H1 (cell line): Measurements from ENCODE around the gene ADCK1. TPM values are rescaled to one million over a fixed set of nuclear protein-coding genes. Genes with fewer than 3 reads are reported as not detected.

Source experiments
- CTCF ChIA-PET: fragments of 300-600 bp; sonication (Branson Sonifier 250); formaldehyde crosslinking; loops from one replicate; lab custom pipeline; 2021; ENCODE audit not compliant: partially characterized antibody; lab: Charles Lee
- POLR2A ChIA-PET: fragments of 300-600 bp; sonication (Branson Sonifier 250); formaldehyde crosslinking; loops from one replicate; lab custom pipeline; 2021; ENCODE audit warnings: inconsistent platforms; ENCODE audit not compliant: partially characterized antibody; lab: Charles Lee
- DNase-seq, 2 experiments: peaks; one replicate each; pipeline versions ENCODE4 v3.0.0 to v3.0.0-alpha.2; 2010 to 2022; ENCODE audit warnings: low spot score in 2 of 2, low read depth in 1 of 2, mixed read lengths in 1 of 2
- FAIRE-seq: peaks from 2 replicates; lab custom pipeline; 2011; peaks lifted over from hg19 to GRCh38; lab: Jason Lieb, UNC
- H2AFZ ChIP-seq: 2 replicates; pipeline ENCODE4 v1.8.1; 2012; ENCODE audit warnings: low read length, inconsistent platforms
- H2AK5ac ChIP-seq: 2 replicates; pipeline ENCODE4 v1.6.1; 2013; ENCODE audit warnings: low read depth, low read length
- H2BK120ac ChIP-seq: replicated peaks from 2 replicates; pipeline ENCODE3; 2013; ENCODE audit warnings: low read depth, low read length, inconsistent platforms
- H2BK12ac ChIP-seq: 2 replicates; pipeline ENCODE4 v1.6.1; 2013; ENCODE audit warnings: low read depth, low read length
- H2BK15ac ChIP-seq: 2 replicates; pipeline ENCODE4 v1.6.1; 2013; ENCODE audit warnings: low read length
- H2BK20ac ChIP-seq: 2 replicates; pipeline ENCODE4 v1.6.1; 2013; ENCODE audit warnings: low read length
- H2BK5ac ChIP-seq: 2 replicates; pipeline ENCODE4 v1.6.1; 2013; ENCODE audit warnings: low read depth, low read length
- H3K14ac ChIP-seq: 2 replicates; pipeline ENCODE4 v1.6.1; 2013; ENCODE audit warnings: inconsistent platforms; ENCODE audit not compliant: insufficient read length
- H3K18ac ChIP-seq: 2 replicates; pipeline ENCODE4 v1.6.1; 2013; ENCODE audit warnings: low read length; ENCODE audit errors: extremely low read depth
- H3K23ac ChIP-seq: 2 replicates; pipeline ENCODE4 v1.6.1; 2013; ENCODE audit warnings: inconsistent platforms; ENCODE audit not compliant: insufficient read length
- H3K23me2 ChIP-seq: 2 replicates; pipeline ENCODE4 v1.6.1; 2013; ENCODE audit warnings: low read depth, low read length
- H3K27ac ChIP-seq: 2 replicates; pipeline ENCODE4 v1.6.1; 2011; ENCODE audit warnings: low read depth, low read length, inconsistent platforms
- H3K27me3 ChIP-seq, 4 experiments: replicated peaks in 1 of 4; 1 replicate in 1 of 4; 2 replicates in 3 of 4; pipeline versions ENCODE4 v1.6.1 to v1.8.1; 2011 to 2013; ENCODE audit warnings: low read length in 3 of 4, mild to moderate bottlenecking in 3 of 4, inconsistent platforms in 2 of 4, mixed read lengths in 2 of 4, moderate library complexity in 1 of 4; ENCODE audit not compliant: control insufficient read depth in 3 of 4, insufficient read depth in 3 of 4; ENCODE audit errors: extremely low read depth in 1 of 4
- H3K36me3 ChIP-seq, 4 experiments: 2 replicates each; pipeline versions ENCODE4 v1.6.1 to v1.8.1; 2011 to 2013; ENCODE audit warnings: mild to moderate bottlenecking in 4 of 4, low read length in 3 of 4, moderate library complexity in 2 of 4, control low read depth in 1 of 4, inconsistent platforms in 1 of 4; ENCODE audit not compliant: insufficient read depth in 4 of 4, control insufficient read depth in 2 of 4
- H3K4ac ChIP-seq: replicated peaks from 2 replicates; pipeline ENCODE3; 2013; ENCODE audit warnings: low read length, low read depth, mixed read lengths, inconsistent platforms; ENCODE audit not compliant: insufficient read length
- H3K4me1 ChIP-seq, 4 experiments: replicated peaks in 1 of 4; 1 replicate in 1 of 4; 2 replicates in 3 of 4; pipeline versions ENCODE4 v1.6.1 to v1.8.1; 2011 to 2013; ENCODE audit warnings: low read length in 3 of 4, inconsistent platforms in 2 of 4, mixed read lengths in 1 of 4; ENCODE audit not compliant: insufficient read depth in 4 of 4, control insufficient read depth in 3 of 4
- H3K4me2 ChIP-seq, 2 experiments: 2 replicates each; pipeline versions ENCODE4 v1.6.1 to v1.8.1; 2011 to 2013; ENCODE audit warnings: low read depth in 2 of 2, low read length in 2 of 2, control low read depth in 1 of 2, inconsistent platforms in 1 of 2, mild to moderate bottlenecking in 1 of 2; ENCODE audit not compliant: insufficient read depth in 1 of 2
- H3K4me3 ChIP-seq, 4 experiments: fragments of 200-600, 300-600 bp in 1 of 4; sonication (generic), shearing (Covaris generic), sonication (Bioruptor Twin) in 1 of 4; 2 replicates each; pipeline versions ENCODE4 v1.5.1 to v1.8.1; 2011 to 2016; ENCODE audit warnings: low read length in 4 of 4, low read depth in 3 of 4, control low read depth in 2 of 4, inconsistent platforms in 2 of 4, mild to moderate bottlenecking in 2 of 4, mixed read lengths in 1 of 4, moderate library complexity in 1 of 4; ENCODE audit not compliant: insufficient read depth in 2 of 4; ENCODE audit errors: extremely low read depth in 1 of 4
- H3K56ac ChIP-seq: replicated peaks from 2 replicates; pipeline ENCODE3; 2013; ENCODE audit warnings: low read depth, mild to moderate bottlenecking, mixed read lengths, low read length, inconsistent platforms; ENCODE audit not compliant: insufficient read length
- H3K79me1 ChIP-seq: 2 replicates; pipeline ENCODE4 v1.6.1; 2013; ENCODE audit warnings: low read depth, low read length, control low read depth
- H3K79me2 ChIP-seq, 2 experiments: 2 replicates each; pipeline versions ENCODE4 v1.6.1 to v1.8.1; 2012 to 2013; ENCODE audit warnings: low read length in 2 of 2, mild to moderate bottlenecking in 2 of 2, inconsistent platforms in 1 of 2; ENCODE audit not compliant: insufficient read depth in 2 of 2, control insufficient read depth in 1 of 2
- H3K9ac ChIP-seq, 4 experiments: replicated peaks in 1 of 4; 1 replicate in 1 of 4; 2 replicates in 3 of 4; pipeline versions ENCODE4 v1.6.1 to v1.8.1; 2011 to 2013; ENCODE audit warnings: low read depth in 3 of 4, low read length in 3 of 4, control low read depth in 2 of 4, mild to moderate bottlenecking in 2 of 4, moderate library complexity in 2 of 4, inconsistent platforms in 1 of 4; ENCODE audit errors: extremely low read depth in 1 of 4
- H3K9me3 ChIP-seq, 2 experiments: 2 replicates each; pipeline versions ENCODE4 v1.6.1 to v1.8.1; 2012 to 2013; ENCODE audit warnings: mild to moderate bottlenecking in 2 of 2, moderate library complexity in 2 of 2, control low read depth in 1 of 2, inconsistent platforms in 1 of 2, low read depth in 1 of 2, low read length in 1 of 2, mixed read lengths in 1 of 2; ENCODE audit not compliant: insufficient read depth in 2 of 2
- H4K20me1 ChIP-seq, 2 experiments: replicated peaks in 1 of 2; 2 replicates each; pipeline versions ENCODE3 to v1.8.1; 2011 to 2013; ENCODE audit warnings: inconsistent platforms in 2 of 2, low read length in 2 of 2, mild to moderate bottlenecking in 1 of 2; ENCODE audit not compliant: insufficient read depth in 2 of 2, control insufficient read depth in 1 of 2
- H4K5ac ChIP-seq: 2 replicates; pipeline ENCODE4 v1.6.1; 2013; ENCODE audit warnings: low read length, low read depth, mixed read lengths, inconsistent platforms; ENCODE audit not compliant: insufficient read length
- H4K8ac ChIP-seq: 2 replicates; pipeline ENCODE4 v1.8.0; 2013; ENCODE audit warnings: mild to moderate bottlenecking, moderate library complexity, low read length, inconsistent platforms; ENCODE audit not compliant: insufficient read depth; ENCODE audit errors: extremely low read depth
- H4K91ac ChIP-seq: replicated peaks from 2 replicates; pipeline ENCODE3; 2013; ENCODE audit warnings: low read length, mixed read lengths, inconsistent platforms; ENCODE audit not compliant: insufficient read length
- RFX5 ChIP-seq: IDR thresholded peaks from 2 replicates; pipeline ENCODE4 v1.6.1; 2011; ENCODE audit warnings: low read depth, low read length, improper control_type of control experiment, borderline replicate concordance
- RNF2 ChIP-seq: fragments of 200-900, 300-1000 bp; sonication (generic); IDR thresholded peaks from 2 replicates; pipeline ENCODE4 v1.7.1; 2016; ENCODE audit warnings: borderline replicate concordance, low read depth, mild to moderate bottlenecking, antibody characterized with exemption, low read length; ENCODE audit not compliant: poor library complexity, severe bottlenecking; ENCODE audit errors: missing control alignments
- RXRA ChIP-seq: IDR thresholded peaks from 2 replicates; pipeline ENCODE4 v1.6.1; 2011; ENCODE audit warnings: low read depth, mild to moderate bottlenecking, low read length, moderate library complexity; ENCODE audit not compliant: insufficient read depth
- SRF ChIP-seq: IDR thresholded peaks from 2 replicates; pipeline ENCODE4 v1.6.1; 2011; ENCODE audit warnings: mild to moderate bottlenecking, low read depth, low read length, moderate library complexity
- WGBS, 2 experiments: shearing (Covaris generic) in 1 of 2; methylation state at CpG; one replicate each; pipeline versions ENCODE4 v1.1.6 to v1.1.7; 2013 to 2015; ENCODE audit warnings: low lambda C conversion rate in 2 of 2, mixed read lengths in 2 of 2, inconsistent platforms in 1 of 2, low coverage in 1 of 2, missing lambda C conversion rate in 1 of 2; ENCODE audit not compliant: insufficient replicate concordance in 2 of 2, insufficient coverage in 1 of 2, insufficient read length in 1 of 2; ENCODE audit errors: extremely low coverage in 1 of 2, missing lambda C conversion rate in 1 of 2; 5-methylcytosine and 5-hydroxymethylcytosine counted together
- polyA plus RNA-seq, 7 experiments: library from polyadenylated mRNA; depleted of rRNA in 3 of 7; stranded (reverse) in 5 of 7; unstranded in 2 of 7; fragments of >200 nt in 5 of 7; fragments of 200-250 nt in 2 of 7; gene quantifications; 1 replicate in 5 of 7; 2 replicates in 1 of 7; 4 replicates in 1 of 7; pipeline versions ENCODE4 v1.2.1 to v1.2.3, GENCODE V29; 2011 to 2013; ENCODE audit warnings: missing spikeins in 2 of 7, mixed read lengths in 2 of 7
- total RNA-seq: library from RNA; stranded (reverse); fragmentation: NEBNext Ultra II Directional; extraction: Animal tissue kit (Norgen Biotek cat#: 25700); gene quantifications from 2 replicates; pipeline ENCODE4 v1.2.1, GENCODE V29; 2021

ADCK1 gene
- total and polyA plus RNA-seq, 2 of the 8 experiments (the other 6 are each of a cell fraction or from before 2014, with no cell fraction given): 11.0 to 16.8 TPM

DNA sequence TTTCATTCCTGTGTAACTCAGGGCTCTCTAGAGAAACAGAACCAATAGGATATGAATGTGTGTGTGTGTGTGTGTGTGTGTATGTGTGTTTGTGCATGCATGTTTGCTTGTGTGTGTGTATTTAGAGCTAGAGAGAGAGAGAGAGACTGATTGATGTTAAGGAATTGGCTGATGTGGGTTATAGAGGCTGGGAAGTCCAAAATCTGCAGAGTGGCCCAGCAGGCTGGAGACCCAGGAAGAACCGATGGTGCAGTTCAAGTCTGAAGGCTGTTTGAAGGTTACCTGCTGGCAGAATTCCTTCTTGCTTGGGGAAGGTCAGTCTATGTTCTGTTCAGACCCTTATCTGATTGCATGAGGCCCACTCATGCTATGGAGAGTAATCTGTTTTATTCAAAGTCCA, 64.7 kb downstream of the ADCK1 start:
- WGBS, 2 experiments: 100% methylated on average over 1 of the region's 1 CpG; no CpG with 5 or more reads in 1 of the 2 experiments
- H4K5ac ChIP-seq: no peak overlapping the region
- DNase-seq: no peak
- TF ChIP-seq SRF (no peak), RXRA (no peak), RFX5 (no peak), RNF2 (no peak)
- no peak overlapping the region for H2AK5ac ChIP-seq
- no peaks in the 10 kb centered on the region for H3K9me3 ChIP-seq
- no peak overlapping the region for H3K4ac ChIP-seq
- H2BK12ac ChIP-seq: no peak overlapping the region
- H3K18ac ChIP-seq: no peak overlapping the region
- no peaks in the 10 kb centered on the region for H3K79me1 ChIP-seq
- no peak overlapping the region for H3K56ac ChIP-seq
- no peak overlapping the region for H4K91ac ChIP-seq
- H2AFZ ChIP-seq: no peak overlapping the region
- H4K20me1 ChIP-seq: peaks cover 0 to 2% of the 10 kb centered on the region in 2 experiments
- no peak for FAIRE-seq
- no peak overlapping the region for H2BK15ac ChIP-seq
- no peak overlapping the region for H3K14ac ChIP-seq
- CTCF ChIA-PET: interaction anchor here (1.2 to 7.2 kb wide), 4 partner anchors 11 to 209 kb away, joined by 3 to 80 read pairs (median 6); no protein-coding TSS in a partner anchor
- no peaks in the 10 kb centered on the region for H3K27me3 ChIP-seq
- no peak overlapping the region for H3K4me2 ChIP-seq
- no peaks in the 10 kb centered on the region; a peak in 1 of 8 replicates for H3K36me3 ChIP-seq
- no peak overlapping the region for H2BK120ac ChIP-seq
- no peak overlapping the region for H2BK20ac ChIP-seq
- no peak overlapping the region for H4K8ac ChIP-seq
- H3K79me2 ChIP-seq: no peaks in the 10 kb centered on the region
- no peak overlapping the region for H3K4me3 ChIP-seq
- no peak overlapping the region for H2BK5ac ChIP-seq
- no peaks in the 10 kb centered on the region for H3K4me1 ChIP-seq
- H3K23me2 ChIP-seq: no peaks in the 10 kb centered on the region
- no peak overlapping the region for H3K23ac ChIP-seq
- H3K27ac ChIP-seq: no peak overlapping the region; the same call in 1 of the 2 replicates
- POLR2A ChIA-PET: no interaction called here
- H3K9ac ChIP-seq: no peak overlapping the region
